Measurements from ENCODE around the gene FLT3LG.
A peak's percentile ranks its signal among the peaks of the same experiment; 100 is the strongest.

The FLT3LG gene

GRCh38 chr19:49491030-49491803 is 17.2 kb downstream of the FLT3LG start:
- H3K4me3 ChIP-seq (ENCODE audit: low read depth, low read length): no peak overlapping the region
- no peak for TF ChIP-seq CTCF (IDR thresholded peaks at IDR 0.05; ENCODE audit: low read depth, low read length)
- DNase-seq (ENCODE audit: low read depth, low spot score): no peak
- in situ Hi-C loops (cut with HindIII; ENCODE audit: low sequenced_read_pairs): no loop called here

- no peak for TF ChIP-seq CTCF (IDR thresholded peaks at IDR 0.05; ENCODE audit: low read depth, low read length)
- in situ Hi-C loops (cut with HindIII; ENCODE audit: low sequenced_read_pairs): no loop called here
Observed at GRCh38 chr19:49491804-49492572, 18.0 kb downstream of the FLT3LG start.

GRCh38 chr19:49492573-49493405 is 18.8 kb downstream of the FLT3LG start:
- no peak for TF ChIP-seq CTCF (IDR thresholded peaks at IDR 0.05; ENCODE audit: low read depth, low read length)
- in situ Hi-C loops (cut with HindIII; ENCODE audit: low sequenced_read_pairs): no loop called here
- H3K4me3 ChIP-seq (ENCODE audit: low read depth, low read length): no peak overlapping the region
- no peak for DNase-seq (ENCODE audit: low read depth, low spot score)

More at GRCh38 chr19:49491804-49492572, 18.0 kb downstream of the FLT3LG start:
- no peak for DNase-seq (ENCODE audit: low read depth, low spot score)
- H3K4me3 ChIP-seq (ENCODE audit: low read depth, low read length): no peak overlapping the region

DNA sequence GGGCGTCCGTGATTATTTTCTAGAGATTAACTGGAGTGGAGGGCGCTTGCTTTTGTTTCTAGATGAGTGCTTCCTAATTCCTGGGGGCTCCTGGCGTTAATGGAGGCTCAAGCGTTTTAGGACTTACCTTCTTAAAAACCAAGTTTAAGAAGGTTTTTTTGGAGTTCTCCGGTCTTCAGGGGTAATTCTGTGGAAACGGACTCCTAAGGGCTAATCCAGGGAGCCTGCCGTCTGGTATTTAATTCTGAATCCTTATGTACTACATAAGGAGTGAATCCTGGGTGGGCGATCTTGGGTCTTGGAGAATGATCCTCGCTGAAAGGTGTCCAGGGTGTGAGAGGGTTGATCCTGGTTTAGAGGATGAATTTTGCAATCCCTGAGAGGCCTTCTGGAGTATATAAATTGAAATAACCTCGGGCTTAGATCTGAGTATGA is 22.6 kb downstream of the FLT3LG start:
- peak overlapping the region; percentile 96 for H3K4me3 ChIP-seq (ENCODE audit: low read depth, low read length)
- no peak for TF ChIP-seq CTCF (IDR thresholded peaks at IDR 0.05; ENCODE audit: low read depth, low read length)
- DNase-seq (ENCODE audit: low read depth, low spot score): no peak
- in situ Hi-C loops (cut with HindIII; ENCODE audit: low sequenced_read_pairs): no loop called here

DNA sequence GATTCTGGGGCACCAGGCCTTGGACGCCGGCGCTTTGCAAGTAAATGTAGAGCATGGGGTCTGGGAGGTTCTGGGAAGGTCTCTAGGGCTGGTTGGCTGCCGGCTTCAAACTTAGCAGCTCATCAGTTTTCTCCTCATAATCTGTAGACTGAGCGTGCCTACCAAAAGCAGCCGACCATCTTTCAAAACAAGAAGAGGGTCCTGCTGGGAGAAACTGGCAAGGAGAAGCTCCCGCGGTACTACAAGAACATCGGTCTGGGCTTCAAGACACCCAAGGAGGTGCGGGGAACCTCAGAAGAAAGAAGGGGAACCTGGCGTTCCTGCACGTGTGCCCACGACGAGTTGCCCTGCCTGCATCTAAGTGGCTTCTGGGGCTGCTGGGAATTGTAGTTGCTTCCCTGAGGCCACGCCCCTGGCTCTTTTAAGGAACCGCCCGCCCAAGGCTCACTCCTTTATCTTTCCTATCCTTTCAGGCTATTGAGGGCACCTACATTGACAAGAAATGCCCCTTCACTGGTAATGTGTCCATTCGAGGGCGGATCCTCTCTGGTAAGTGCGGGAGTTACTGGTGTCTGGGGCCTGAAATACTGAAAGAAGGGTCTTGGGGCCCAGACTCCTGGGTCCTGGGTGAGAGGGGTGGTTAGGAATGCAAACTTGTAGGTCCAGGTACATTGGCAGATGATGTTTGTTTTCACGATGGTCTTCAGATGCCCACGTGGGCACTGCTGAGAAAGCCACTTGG is 23.2 kb downstream of the FLT3LG start:
- in situ Hi-C loops (cut with HindIII; ENCODE audit: low sequenced_read_pairs): no loop called here
- TF ChIP-seq CTCF (IDR thresholded peaks at IDR 0.05; ENCODE audit: low read depth, low read length): no peak
- DNase-seq (ENCODE audit: low read depth, low spot score): peak; percentile 50
- peak overlapping the region; percentile 96 for H3K4me3 ChIP-seq (ENCODE audit: low read depth, low read length)

- no peak for TF ChIP-seq CTCF (IDR thresholded peaks at IDR 0.05; ENCODE audit: low read depth, low read length)
- in situ Hi-C loops (cut with HindIII; ENCODE audit: low sequenced_read_pairs): no loop called here
- peak overlapping the region; percentile 96 for H3K4me3 ChIP-seq (ENCODE audit: low read depth, low read length)
- no peak for DNase-seq (ENCODE audit: low read depth, low spot score)
Observed at GRCh38 chr19:49497789-49498103, 23.7 kb downstream of the FLT3LG start.
